ENCODE measurements around the gene TSPAN19.
A peak's percentile ranks its signal among the peaks of the same experiment; 100 is the strongest.

DNA sequence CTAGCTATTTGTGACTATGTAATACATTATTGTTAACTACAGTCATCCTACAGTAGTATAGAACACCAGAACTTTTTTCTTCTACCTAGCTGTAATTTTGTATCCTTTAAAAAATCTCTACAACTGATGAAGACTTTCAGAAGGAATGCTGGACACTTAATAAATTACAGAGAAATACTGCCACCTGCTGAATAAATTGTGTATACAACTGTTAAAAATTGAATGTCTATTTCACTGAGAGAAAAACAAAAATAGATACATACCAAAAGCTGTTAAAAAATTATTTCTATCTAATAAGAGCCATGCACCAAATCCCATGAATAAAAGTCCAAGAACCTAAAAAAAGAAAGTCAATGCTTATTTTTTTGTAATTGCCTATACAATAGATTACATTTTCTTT, 6.6 kb downstream of the TSPAN19 start:
- TF ChIP-seq RCOR1 (IDR thresholded peaks at IDR 0.05; ENCODE audit: low read length): no peak
- TF ChIP-seq, protein P1, sequence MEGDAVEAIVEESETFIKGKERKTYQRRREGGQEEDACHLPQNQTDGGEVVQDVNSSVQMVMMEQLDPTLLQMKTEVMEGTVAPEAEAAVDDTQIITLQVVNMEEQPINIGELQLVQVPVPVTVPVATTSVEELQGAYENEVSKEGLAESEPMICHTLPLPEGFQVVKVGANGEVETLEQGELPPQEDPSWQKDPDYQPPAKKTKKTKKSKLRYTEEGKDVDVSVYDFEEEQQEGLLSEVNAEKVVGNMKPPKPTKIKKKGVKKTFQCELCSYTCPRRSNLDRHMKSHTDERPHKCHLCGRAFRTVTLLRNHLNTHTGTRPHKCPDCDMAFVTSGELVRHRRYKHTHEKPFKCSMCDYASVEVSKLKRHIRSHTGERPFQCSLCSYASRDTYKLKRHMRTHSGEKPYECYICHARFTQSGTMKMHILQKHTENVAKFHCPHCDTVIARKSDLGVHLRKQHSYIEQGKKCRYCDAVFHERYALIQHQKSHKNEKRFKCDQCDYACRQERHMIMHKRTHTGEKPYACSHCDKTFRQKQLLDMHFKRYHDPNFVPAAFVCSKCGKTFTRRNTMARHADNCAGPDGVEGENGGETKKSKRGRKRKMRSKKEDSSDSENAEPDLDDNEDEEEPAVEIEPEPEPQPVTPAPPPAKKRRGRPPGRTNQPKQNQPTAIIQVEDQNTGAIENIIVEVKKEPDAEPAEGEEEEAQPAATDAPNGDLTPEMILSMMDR (IDR thresholded peaks at IDR 0.05): peak; percentile 73
- TF ChIP-seq, protein P2, sequence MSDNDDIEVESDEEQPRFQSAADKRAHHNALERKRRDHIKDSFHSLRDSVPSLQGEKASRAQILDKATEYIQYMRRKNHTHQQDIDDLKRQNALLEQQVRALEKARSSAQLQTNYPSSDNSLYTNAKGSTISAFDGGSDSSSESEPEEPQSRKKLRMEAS (IDR thresholded peaks at IDR 0.05; ENCODE audit: low read depth): no peak
- no peak for TF ChIP-seq RFX5 (IDR thresholded peaks at IDR 0.05; ENCODE audit: low read length)

All from SK-N-SH (cell line).